HCT116 (cell line): ENCODE results near the gene EPSTI1. TPM values are rescaled to one million over a fixed set of nuclear protein-coding genes. Genes with fewer than 3 reads are reported as not detected.

Experiments used
- ATAC-seq: fragments of 200-7000 bp; cut with Tn5 transposase; 2 replicates; pipeline ENCODE4 v1.9.1; 2020; ENCODE audit warnings: mild to moderate bottlenecking, moderate library complexity
- BruUV-seq: library from RNA; stranded (reverse); fragments of 400-500 nt; replicated peaks from 2 replicates; lab custom pipeline; 2021; lab: Mats Ljungman, UMichigan
- CTCF ChIA-PET: fragments of 300-600 bp; sonication (Branson Sonifier 250); formaldehyde crosslinking; loops from one replicate; lab custom pipeline; 2021; ENCODE audit warnings: antibody characterized with exemption; lab: Charles Lee
- POLR2A ChIA-PET: fragments of 300-600, 350-600 bp; sonication (Branson Sonifier 250); formaldehyde crosslinking; loops from one replicate; lab custom pipeline; 2021; ENCODE audit warnings: antibody characterized with exemption; lab: Charles Lee
- RAD21 ChIA-PET, 2 experiments: fragments of 300-600 bp; sonication (Branson Sonifier 250); formaldehyde crosslinking; loops; one replicate each; lab custom pipeline; 2023; ENCODE audit warnings: low total read pairs in 2 of 2; ENCODE audit not compliant: uncharacterized antibody in 2 of 2, unreplicated experiment in 2 of 2, low non-redundant PET in 1 of 2; lab: Charles Lee
- DNase-seq: peaks from one replicate; pipeline ENCODE4 v3.0.0-alpha.2; 2010; ENCODE audit warnings: low read depth, low spot score
- H2AFZ ChIP-seq: fragments of 200-600 bp; shearing (Covaris generic), sonication (generic); 2 replicates; pipeline ENCODE4 v1.6.1; 2017; ENCODE audit warnings: low read depth, mixed run types, mixed read lengths, antibody characterized with exemption, low read length; ENCODE audit not compliant: poor library complexity, severe bottlenecking
- H3K27ac ChIP-seq: 2 replicates; pipeline ENCODE4 v1.5.1; 2012; ENCODE audit warnings: low read depth, low read length
- H3K27me3 ChIP-seq: fragments of 200-600 bp; sonication (generic); 2 replicates; pipeline ENCODE4 v1.6.1; 2016; ENCODE audit warnings: mixed run types, low read length, mixed read lengths; ENCODE audit not compliant: insufficient read depth
- H3K36me3 ChIP-seq, 2 experiments: fragments of 200-500 bp in 1 of 2; fragments of 200-600 bp in 1 of 2; sonication (Bioruptor generic) in 1 of 2; sonication (generic) in 1 of 2; 2 replicates each; pipeline versions ENCODE4 v1.5.1 to v1.6.1; 2014 to 2016; ENCODE audit warnings: low read length in 2 of 2, inconsistent platforms in 1 of 2, mixed read lengths in 1 of 2, mixed run types in 1 of 2; ENCODE audit not compliant: insufficient read depth in 2 of 2, control insufficient read depth in 1 of 2
- H3K4me1 ChIP-seq, 2 experiments: fragments of 200-600 bp in 1 of 2; sonication (generic) in 1 of 2; 2 replicates each; pipeline versions ENCODE4 v1.5.1 to v1.6.1; 2012 to 2017; ENCODE audit warnings: low read length in 2 of 2, inconsistent platforms in 1 of 2, mild to moderate bottlenecking in 1 of 2, mixed read lengths in 1 of 2, mixed run types in 1 of 2, moderate library complexity in 1 of 2; ENCODE audit not compliant: insufficient read depth in 2 of 2, control insufficient read depth in 1 of 2
- H3K4me2 ChIP-seq: fragments of 200-600 bp; sonication (generic); 2 replicates; pipeline ENCODE4 v1.6.1; 2017; ENCODE audit warnings: mixed run types, low read length, mixed read lengths
- H3K4me3 ChIP-seq, 2 experiments: fragments of 200-600 bp in 1 of 2; sonication (generic) in 1 of 2; replicated peaks in 1 of 2; 2 replicates each; pipeline ENCODE4 v1.5.1; 2011 to 2016; ENCODE audit warnings: low read length in 2 of 2, control low read depth in 1 of 2, low read depth in 1 of 2, mild to moderate bottlenecking in 1 of 2, mixed read lengths in 1 of 2, mixed run types in 1 of 2
- H3K79me2 ChIP-seq: fragments of 200-600 bp; sonication (generic); 2 replicates; pipeline ENCODE4 v1.6.1; 2017; ENCODE audit warnings: mild to moderate bottlenecking, mixed run types, low read length, moderate library complexity, mixed read lengths; ENCODE audit not compliant: insufficient read depth
- H3K9ac ChIP-seq: fragments of 200-600 bp; sonication (generic); 2 replicates; pipeline ENCODE4 v1.6.1; 2016; ENCODE audit warnings: low read length, mixed read lengths
- H3K9me2 ChIP-seq: fragments of 200-600 bp; sonication (generic), shearing (Covaris generic); 2 replicates; pipeline ENCODE4 v1.6.1; 2017; ENCODE audit warnings: mixed run types, mild to moderate bottlenecking, moderate library complexity; ENCODE audit not compliant: insufficient read depth
- H3K9me3 ChIP-seq, 2 experiments: fragments of 200-500 bp in 1 of 2; fragments of 200-600 bp in 1 of 2; sonication (Bioruptor generic) in 1 of 2; sonication (generic) in 1 of 2; 2 replicates each; pipeline ENCODE4 v1.6.1; 2014 to 2017; ENCODE audit warnings: low read length in 2 of 2, mixed read lengths in 2 of 2, inconsistent platforms in 1 of 2, low read depth in 1 of 2, mild to moderate bottlenecking in 1 of 2, mixed run types in 1 of 2, moderate library complexity in 1 of 2; ENCODE audit not compliant: control insufficient read depth in 1 of 2, insufficient read depth in 1 of 2
- H4K20me1 ChIP-seq: fragments of 200-600 bp; sonication (generic), shearing (Covaris generic); 2 replicates; pipeline ENCODE4 v1.6.1; 2017; ENCODE audit warnings: mixed run types, mild to moderate bottlenecking, moderate library complexity; ENCODE audit not compliant: insufficient read depth
- CBX3 ChIP-seq: IDR thresholded peaks from 2 replicates; pipeline ENCODE4 v1.6.1; 2012; ENCODE audit warnings: low read depth
- CEBPB ChIP-seq: IDR thresholded peaks from 2 replicates; pipeline ENCODE4 v1.6.1; 2012; ENCODE audit warnings: low read depth
- EGR1 ChIP-seq: IDR thresholded peaks from 2 replicates; pipeline ENCODE4 v1.6.1; 2012; ENCODE audit warnings: low read depth
- ELF1 ChIP-seq: IDR thresholded peaks from 2 replicates; pipeline ENCODE4 v1.6.1; 2012; ENCODE audit warnings: low read depth, borderline replicate concordance
- EZH2phosphoT487 ChIP-seq: fragments of 200-600 bp; IDR thresholded peaks from 2 replicates; pipeline ENCODE4 v1.6.1; 2018; ENCODE audit warnings: antibody characterized with exemption, borderline replicate concordance
- FOSL1 ChIP-seq: IDR thresholded peaks from 2 replicates; pipeline ENCODE4 v1.6.1; 2012; ENCODE audit warnings: low read depth
- JUND ChIP-seq: IDR thresholded peaks from 2 replicates; pipeline ENCODE4 v1.6.1; 2012
- POLR2A ChIP-seq: IDR thresholded peaks from 2 replicates; pipeline ENCODE4 v1.7.0; 2011; ENCODE audit warnings: borderline replicate concordance; ENCODE audit not compliant: insufficient read depth, insufficient read length; ENCODE audit errors: extremely low read depth
- POLR2AphosphoS5 ChIP-seq: IDR thresholded peaks from 2 replicates; pipeline ENCODE4 v1.6.1; 2011; ENCODE audit warnings: mild to moderate bottlenecking, low read depth, low read length, moderate library complexity
- RAD21 ChIP-seq: IDR thresholded peaks from 2 replicates; pipeline ENCODE4 v1.6.1; 2012; ENCODE audit warnings: low read depth, mild to moderate bottlenecking
- SIN3A ChIP-seq: IDR thresholded peaks from 2 replicates; pipeline ENCODE4 v1.6.1; 2012; ENCODE audit warnings: low read depth
- SP1 ChIP-seq: IDR thresholded peaks from 2 replicates; pipeline ENCODE4 v1.6.1; 2012; ENCODE audit warnings: low read depth
- SRF ChIP-seq: IDR thresholded peaks from 2 replicates; pipeline ENCODE4 v1.6.1; 2012; ENCODE audit warnings: low read depth
- TCF7L2 ChIP-seq: IDR thresholded peaks from 2 replicates; pipeline ENCODE4 v1.7.0; 2011; ENCODE audit warnings: borderline replicate concordance, inconsistent platforms; ENCODE audit not compliant: insufficient read depth, insufficient read length; ENCODE audit errors: extremely low read depth
- YY1 ChIP-seq: IDR thresholded peaks from 2 replicates; pipeline ENCODE4 v1.6.1; 2011; ENCODE audit warnings: low read length, low read depth, moderate library complexity, mild to moderate bottlenecking; ENCODE audit not compliant: insufficient replicate concordance; ENCODE audit errors: extremely low read depth
- ZFX ChIP-seq: fragments of 450-650 bp; IDR thresholded peaks from 2 replicates; pipeline ENCODE4 v1.6.1; 2017
- ZNF274 ChIP-seq: fragments of 200-500 bp; sonication (Bioruptor generic); IDR thresholded peaks from 2 replicates; pipeline ENCODE4 v1.6.1; 2014; ENCODE audit warnings: mild to moderate bottlenecking, low read depth, low read length, inconsistent platforms
- intact Hi-C: fragments of 100-400 bp; cut with micrococcal nuclease; formaldehyde crosslinking; loops from 2 replicates; pipeline ENCODE4 v1.10.0; 2022
- total RNA-seq: library from RNA; stranded (reverse); gene quantifications from one replicate; pipeline ENCODE4 v1.2.1, GENCODE V29; 2021; ENCODE audit not compliant: unreplicated experiment
- TF ChIP-seq, protein P1 (sequence below): IDR thresholded peaks from 2 replicates; pipeline ENCODE4 v1.6.1; 2012
- TF ChIP-seq, protein P2 (sequence below), 3 experiments: fragments of 200-600 bp in 1 of 3; sonication (generic) in 1 of 3; IDR thresholded peaks in 2 of 3; conservative IDR thresholded peaks in 1 of 3; 2 replicates each; pipeline ENCODE4 v1.5.1; 2012 to 2017; ENCODE audit warnings: low read depth in 2 of 3, low read length in 2 of 3, antibody characterized with exemption in 1 of 3, borderline replicate concordance in 1 of 3, control low read depth in 1 of 3, mild to moderate bottlenecking in 1 of 3, mixed read lengths in 1 of 3, mixed run types in 1 of 3, moderate library complexity in 1 of 3; ENCODE audit not compliant: insufficient read depth in 1 of 3
- TF ChIP-seq, protein P3 (sequence below): IDR thresholded peaks from 2 replicates; pipeline ENCODE4 v1.6.1; 2011; ENCODE audit warnings: mild to moderate bottlenecking, low read length, moderate library complexity; ENCODE audit not compliant: insufficient replicate concordance; ENCODE audit errors: extremely low read depth

EPSTI1 gene
- total RNA-seq, 1 experiment from 2014 or later, result 0.69 TPM

DNA sequence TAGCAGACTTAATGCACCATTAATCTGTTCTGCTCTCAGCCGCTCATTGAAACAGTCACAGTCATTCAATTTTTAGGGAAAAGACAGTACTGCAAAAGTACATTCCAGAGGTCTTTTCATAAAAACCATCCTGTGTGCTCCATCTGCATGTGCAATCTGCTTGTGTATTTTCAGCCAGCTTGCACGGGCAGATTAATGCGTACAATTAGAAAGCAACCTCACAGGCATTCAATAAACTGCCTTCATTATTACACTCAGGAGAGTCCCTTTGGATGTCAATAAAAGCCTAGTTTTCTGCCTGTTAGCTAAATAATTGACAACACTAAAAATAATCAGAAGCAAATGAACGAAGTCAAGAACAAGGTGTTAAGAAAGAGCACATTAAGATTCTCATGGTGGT, 41.9 kb downstream of the EPSTI1 start:
- no peak for TF ChIP-seq SP1
- no peak for TF ChIP-seq POLR2AphosphoS5
- TF ChIP-seq, protein P1, sequence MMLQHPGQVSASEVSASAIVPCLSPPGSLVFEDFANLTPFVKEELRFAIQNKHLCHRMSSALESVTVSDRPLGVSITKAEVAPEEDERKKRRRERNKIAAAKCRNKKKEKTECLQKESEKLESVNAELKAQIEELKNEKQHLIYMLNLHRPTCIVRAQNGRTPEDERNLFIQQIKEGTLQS, result no peak
- no peak for TF ChIP-seq SRF
- no peak for TF ChIP-seq FOSL1
- TF ChIP-seq CBX3, result no peak
- no peak for TF ChIP-seq RAD21
- TF ChIP-seq, protein P2, sequence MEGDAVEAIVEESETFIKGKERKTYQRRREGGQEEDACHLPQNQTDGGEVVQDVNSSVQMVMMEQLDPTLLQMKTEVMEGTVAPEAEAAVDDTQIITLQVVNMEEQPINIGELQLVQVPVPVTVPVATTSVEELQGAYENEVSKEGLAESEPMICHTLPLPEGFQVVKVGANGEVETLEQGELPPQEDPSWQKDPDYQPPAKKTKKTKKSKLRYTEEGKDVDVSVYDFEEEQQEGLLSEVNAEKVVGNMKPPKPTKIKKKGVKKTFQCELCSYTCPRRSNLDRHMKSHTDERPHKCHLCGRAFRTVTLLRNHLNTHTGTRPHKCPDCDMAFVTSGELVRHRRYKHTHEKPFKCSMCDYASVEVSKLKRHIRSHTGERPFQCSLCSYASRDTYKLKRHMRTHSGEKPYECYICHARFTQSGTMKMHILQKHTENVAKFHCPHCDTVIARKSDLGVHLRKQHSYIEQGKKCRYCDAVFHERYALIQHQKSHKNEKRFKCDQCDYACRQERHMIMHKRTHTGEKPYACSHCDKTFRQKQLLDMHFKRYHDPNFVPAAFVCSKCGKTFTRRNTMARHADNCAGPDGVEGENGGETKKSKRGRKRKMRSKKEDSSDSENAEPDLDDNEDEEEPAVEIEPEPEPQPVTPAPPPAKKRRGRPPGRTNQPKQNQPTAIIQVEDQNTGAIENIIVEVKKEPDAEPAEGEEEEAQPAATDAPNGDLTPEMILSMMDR (IDR thresholded peaks at IDR 0.05 in 2 of 3, conservative IDR thresholded peaks at IDR 0.05 in 1 of 3; ENCODE audit: borderline replicate concordance in 1 of 3, insufficient read depth in 1 of 3, low read depth in 2 of 3, low read length in 2 of 3), result no peak
- TF ChIP-seq EGR1, result no peak
- TF ChIP-seq ELF1, result no peak
- no peak for TF ChIP-seq EZH2phosphoT487
- TF ChIP-seq ZFX, result no peak
- no peak for TF ChIP-seq POLR2A
- no peak for TF ChIP-seq JUND
- no peak for TF ChIP-seq YY1
- no peak for TF ChIP-seq TCF7L2
- TF ChIP-seq SIN3A, result no peak
- TF ChIP-seq CEBPB, result no peak
- TF ChIP-seq ZNF274, result no peak
- TF ChIP-seq, protein P3, sequence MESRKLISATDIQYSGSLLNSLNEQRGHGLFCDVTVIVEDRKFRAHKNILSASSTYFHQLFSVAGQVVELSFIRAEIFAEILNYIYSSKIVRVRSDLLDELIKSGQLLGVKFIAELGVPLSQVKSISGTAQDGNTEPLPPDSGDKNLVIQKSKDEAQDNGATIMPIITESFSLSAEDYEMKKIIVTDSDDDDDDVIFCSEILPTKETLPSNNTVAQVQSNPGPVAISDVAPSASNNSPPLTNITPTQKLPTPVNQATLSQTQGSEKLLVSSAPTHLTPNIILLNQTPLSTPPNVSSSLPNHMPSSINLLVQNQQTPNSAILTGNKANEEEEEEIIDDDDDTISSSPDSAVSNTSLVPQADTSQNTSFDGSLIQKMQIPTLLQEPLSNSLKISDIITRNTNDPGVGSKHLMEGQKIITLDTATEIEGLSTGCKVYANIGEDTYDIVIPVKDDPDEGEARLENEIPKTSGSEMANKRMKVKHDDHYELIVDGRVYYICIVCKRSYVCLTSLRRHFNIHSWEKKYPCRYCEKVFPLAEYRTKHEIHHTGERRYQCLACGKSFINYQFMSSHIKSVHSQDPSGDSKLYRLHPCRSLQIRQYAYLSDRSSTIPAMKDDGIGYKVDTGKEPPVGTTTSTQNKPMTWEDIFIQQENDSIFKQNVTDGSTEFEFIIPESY, result no peak

More for the DNA sequence above, 41.9 kb downstream of the EPSTI1 start:
- CTCF ChIA-PET, result no interaction called here
- Histone ChIP-seq H3K4me2 (no peak overlapping the region), H3K27ac (no peak overlapping the region), H3K9me2 (no peaks in the 10 kb centered on the region), H3K9ac (no peak overlapping the region), H3K4me1 (no peaks in the 10 kb centered on the region), H2AFZ (no peak overlapping the region), H3K79me2 (no peaks in the 10 kb centered on the region), H3K36me3 (no peaks in the 10 kb centered on the region), H3K4me3 (no peak overlapping the region), H3K27me3 (no peaks in the 10 kb centered on the region), H4K20me1 (no peaks in the 10 kb centered on the region), H3K9me3 (no peaks in the 10 kb centered on the region)
- RAD21 ChIA-PET, result no interaction called here
- intact Hi-C loops, result no loop called here
- no TSS peak for BruUV-seq
- DNase-seq, result no peak
- ATAC-seq, result no peak
- POLR2A ChIA-PET, result no interaction called here
